ENCODE data around the gene FAM13A.

FAM13A gene

DNA sequence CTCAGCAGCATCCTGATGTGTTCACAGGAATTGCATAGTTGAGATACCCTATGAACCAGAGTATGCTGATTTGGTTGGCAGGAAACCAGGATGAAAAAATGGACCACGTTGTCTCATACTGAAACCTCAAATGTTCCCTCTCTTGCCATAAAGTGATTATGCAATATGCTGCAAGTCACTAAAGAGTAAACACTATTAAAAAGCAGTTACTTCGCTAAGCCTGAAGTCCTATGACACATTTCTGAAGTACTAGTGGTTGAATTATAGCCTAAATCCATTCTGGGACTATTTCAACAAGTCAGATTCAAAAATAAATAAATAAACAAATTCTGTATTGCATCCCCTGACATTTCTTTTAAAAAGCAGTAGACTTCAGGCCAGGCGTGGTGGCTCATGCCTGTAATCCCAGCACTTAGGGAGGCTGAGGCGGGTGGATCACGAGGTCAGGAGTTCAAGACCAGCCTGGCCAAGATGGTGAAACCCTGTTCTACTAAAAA is 253.3 kb downstream of the FAM13A start:
- Histone ChIP-seq H3F3A (ENCODE audit: control insufficient read depth, insufficient read depth) (no peaks in the 10 kb centered on the region), H3K4me2 (ENCODE audit: low read length) (no peak overlapping the region), H3K79me2 (ENCODE audit: control insufficient read depth, low read length) (no peaks in the 10 kb centered on the region), H3K27ac (ENCODE audit: low read depth, low read length) (no peak overlapping the region), H3K9me3 (ENCODE audit: control insufficient read depth, insufficient read depth, low read length) (no peaks in the 10 kb centered on the region), H4K20me1 (ENCODE audit: control insufficient read depth, insufficient read depth, low read depth, low read length) (no peaks in the 10 kb centered on the region), H3K36me3 (ENCODE audit: control insufficient read depth, low read length) (no peaks in the 10 kb centered on the region), H3K27me3 (ENCODE audit: control insufficient read depth, low read length) (peaks cover 5% of the 10 kb centered on the region; the same call in 1 of the 2 replicates), H3K9me2 (replicated peaks; ENCODE audit: control insufficient read depth, low read length) (no peaks in the 10 kb centered on the region), H3K4me1 (ENCODE audit: control insufficient read depth, low read length) (no peaks in the 10 kb centered on the region), H3K4me3 (ENCODE audit: low read length) (no peak overlapping the region)
- no peak for TF ChIP-seq EZH2phosphoT487 (IDR thresholded peaks at IDR 0.05; ENCODE audit: borderline replicate concordance, low read length)

DNA sequence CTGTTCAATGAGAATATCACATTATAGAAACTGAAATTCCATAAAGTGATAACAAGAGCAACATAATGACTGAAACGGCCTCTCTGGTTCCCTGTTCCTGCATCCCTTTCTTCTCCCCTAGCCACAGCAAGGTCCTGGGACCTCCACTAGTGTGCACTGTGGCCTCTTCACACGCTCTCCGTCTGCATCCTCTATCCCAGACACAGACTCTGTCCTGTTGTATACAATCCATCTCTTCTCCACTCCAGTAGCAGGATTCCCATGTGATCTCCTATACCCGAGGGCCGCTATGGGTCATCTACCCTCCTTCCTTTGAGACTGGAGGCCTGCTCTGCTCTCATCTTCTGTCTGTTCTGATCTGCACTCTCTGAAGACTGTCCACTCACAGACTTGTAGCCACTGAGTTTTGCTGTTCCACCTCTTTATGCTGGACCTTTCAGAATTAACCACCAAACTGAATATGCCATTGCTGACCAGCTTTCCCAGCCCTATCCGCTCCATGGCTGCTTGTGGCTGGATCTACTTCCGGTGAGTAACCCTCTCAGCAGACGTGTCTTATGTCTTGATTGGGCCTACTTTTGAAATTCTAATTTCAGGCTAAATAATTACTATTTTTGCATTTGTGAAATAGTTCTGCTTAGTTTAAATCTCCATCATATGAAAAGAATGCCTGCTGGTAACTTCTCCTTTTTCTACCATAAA is 254.2 kb downstream of the FAM13A start:
- Histone ChIP-seq H3K9me3 (ENCODE audit: control insufficient read depth, insufficient read depth, low read length) (no peaks in the 10 kb centered on the region), H3K4me3 (ENCODE audit: low read length) (no peak overlapping the region), H3K9me2 (replicated peaks; ENCODE audit: control insufficient read depth, low read length) (no peaks in the 10 kb centered on the region), H3K27ac (ENCODE audit: low read depth, low read length) (no peak overlapping the region), H3K4me2 (ENCODE audit: low read length) (no peak overlapping the region), H3F3A (ENCODE audit: control insufficient read depth, insufficient read depth) (no peaks in the 10 kb centered on the region), H3K36me3 (ENCODE audit: control insufficient read depth, low read length) (no peaks in the 10 kb centered on the region), H3K79me2 (ENCODE audit: control insufficient read depth, low read length) (no peaks in the 10 kb centered on the region), H3K4me1 (ENCODE audit: control insufficient read depth, low read length) (no peaks in the 10 kb centered on the region), H4K20me1 (ENCODE audit: control insufficient read depth, insufficient read depth, low read depth, low read length) (no peaks in the 10 kb centered on the region), H3K27me3 (ENCODE audit: control insufficient read depth, low read length) (peaks cover 5% of the 10 kb centered on the region; the same call in 1 of the 2 replicates)
- TF ChIP-seq EZH2phosphoT487 (IDR thresholded peaks at IDR 0.05; ENCODE audit: borderline replicate concordance, low read length) = no peak

DNA sequence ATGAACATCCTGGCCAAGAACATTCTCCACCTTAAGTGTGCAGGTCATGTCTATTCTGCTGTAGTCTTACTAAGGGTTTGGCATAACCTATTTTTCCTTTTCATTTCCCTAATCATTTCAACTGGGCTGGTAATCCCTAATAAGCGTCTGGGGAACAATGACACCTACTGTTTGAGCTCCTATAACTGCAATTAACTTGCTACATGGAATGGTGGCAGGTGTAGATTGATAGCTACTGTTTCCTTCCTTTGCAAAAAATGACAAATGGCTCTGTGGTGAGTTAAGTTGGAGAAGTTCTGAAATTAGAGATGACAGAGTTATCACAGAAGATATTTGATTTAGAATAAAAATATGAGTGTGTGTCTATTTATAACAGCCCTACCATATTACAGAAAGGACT is 254.8 kb downstream of the FAM13A start:
- no peaks in the 10 kb centered on the region for H3K9me2 ChIP-seq (replicated peaks; ENCODE audit: control insufficient read depth, low read length)
- H3K27me3 ChIP-seq (ENCODE audit: control insufficient read depth, low read length) = peaks cover 5% of the 10 kb centered on the region; the same call in 1 of the 2 replicates
- no peaks in the 10 kb centered on the region for H3F3A ChIP-seq (ENCODE audit: control insufficient read depth, insufficient read depth)
- no peaks in the 10 kb centered on the region for H3K36me3 ChIP-seq (ENCODE audit: control insufficient read depth, low read length)
- no peaks in the 10 kb centered on the region for H4K20me1 ChIP-seq (ENCODE audit: control insufficient read depth, insufficient read depth, low read depth, low read length)
- H3K27ac ChIP-seq (ENCODE audit: low read depth, low read length) = no peak overlapping the region
- no peak overlapping the region for H3K4me2 ChIP-seq (ENCODE audit: low read length)
- no peak for TF ChIP-seq CTCF (IDR thresholded peaks at IDR 0.05; ENCODE audit: low read depth, low read length, poor library complexity, severe bottlenecking)
- TF ChIP-seq EZH2phosphoT487 (IDR thresholded peaks at IDR 0.05; ENCODE audit: borderline replicate concordance, low read length) = no peak
- H3K4me3 ChIP-seq (ENCODE audit: low read length) = no peak overlapping the region
- no peaks in the 10 kb centered on the region for H3K4me1 ChIP-seq (ENCODE audit: control insufficient read depth, low read length)
- no peaks in the 10 kb centered on the region for H3K9me3 ChIP-seq (ENCODE audit: control insufficient read depth, insufficient read depth, low read length)
- H3K79me2 ChIP-seq (ENCODE audit: control insufficient read depth, low read length) = no peaks in the 10 kb centered on the region

DNA sequence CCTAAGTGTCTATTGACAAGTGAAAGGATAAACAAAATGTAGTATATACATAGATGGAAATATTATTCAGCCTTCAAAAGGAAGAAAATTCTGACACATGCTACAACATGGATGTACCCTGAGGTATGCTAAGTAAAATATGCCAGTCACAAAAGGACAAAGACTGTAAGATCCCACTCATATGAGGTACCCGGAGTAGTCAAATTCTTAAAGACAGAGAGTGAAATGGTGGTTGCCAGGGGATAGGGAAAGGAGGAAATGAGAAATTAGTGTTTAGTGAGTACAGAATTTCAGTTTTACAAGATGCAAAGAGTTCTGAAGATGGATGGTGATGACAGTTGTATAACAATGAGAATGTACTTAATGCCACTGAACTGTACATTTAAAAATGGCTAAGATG is 257.1 kb downstream of the FAM13A start:
- Histone ChIP-seq H3K79me2 (ENCODE audit: control insufficient read depth, low read length) (no peaks in the 10 kb centered on the region), H3K27ac (ENCODE audit: low read depth, low read length) (no peak overlapping the region), H3K4me2 (ENCODE audit: low read length) (no peak overlapping the region), H3K9me3 (ENCODE audit: control insufficient read depth, insufficient read depth, low read length) (no peaks in the 10 kb centered on the region), H3K9me2 (replicated peaks; ENCODE audit: control insufficient read depth, low read length) (no peaks in the 10 kb centered on the region), H4K20me1 (ENCODE audit: control insufficient read depth, insufficient read depth, low read depth, low read length) (no peaks in the 10 kb centered on the region), H3K27me3 (ENCODE audit: control insufficient read depth, low read length) (peaks cover 5% of the 10 kb centered on the region; the same call in 1 of the 2 replicates), H3K4me3 (ENCODE audit: low read length) (no peak overlapping the region), H3K36me3 (ENCODE audit: control insufficient read depth, low read length) (no peaks in the 10 kb centered on the region), H3F3A (ENCODE audit: control insufficient read depth, insufficient read depth) (no peaks in the 10 kb centered on the region), H3K4me1 (ENCODE audit: control insufficient read depth, low read length) (no peaks in the 10 kb centered on the region)
- TF ChIP-seq EZH2phosphoT487 (IDR thresholded peaks at IDR 0.05; ENCODE audit: borderline replicate concordance, low read length) = no peak
- no peak for TF ChIP-seq CTCF (IDR thresholded peaks at IDR 0.05; ENCODE audit: low read depth, low read length, poor library complexity, severe bottlenecking)

All from DOHH2 (cell line).